Mesendoderm (in vitro differentiated cells): ENCODE results near the gene SMIM23.
A peak's percentile ranks its signal among the peaks of the same experiment; 100 is the strongest.

ENCODE experiments used
- DNase-seq: peaks from one replicate; pipeline ENCODE4 v3.0.0; 2013
- H2AK5ac ChIP-seq: 2 replicates; pipeline ENCODE4 v1.6.1; 2013; ENCODE audit warnings: low read length, inconsistent platforms
- H2BK120ac ChIP-seq: 2 replicates; pipeline ENCODE4 v1.6.1; 2013; ENCODE audit warnings: low read depth, mild to moderate bottlenecking, low read length, moderate library complexity, mixed read lengths
- H2BK15ac ChIP-seq: replicated peaks from 2 replicates; pipeline ENCODE4 v1.6.1; 2013; ENCODE audit warnings: low read depth, mild to moderate bottlenecking, moderate library complexity
- H2BK5ac ChIP-seq: 2 replicates; pipeline ENCODE4 v1.6.1; 2013; ENCODE audit warnings: low read length, inconsistent platforms
- H3K18ac ChIP-seq: 2 replicates; pipeline ENCODE4 v1.6.1; 2013; ENCODE audit warnings: mild to moderate bottlenecking, low read length, mixed read lengths
- H3K23ac ChIP-seq: one replicate; pipeline ENCODE4 v1.6.1; 2013; ENCODE audit warnings: low read length
- H3K27ac ChIP-seq: 2 replicates; pipeline ENCODE4 v1.5.1; 2013; ENCODE audit warnings: low read depth, mild to moderate bottlenecking, inconsistent platforms, low read length, moderate library complexity
- H3K27me3 ChIP-seq: 2 replicates; pipeline ENCODE4 v1.6.1; 2013; ENCODE audit warnings: low read length, control low read depth, mild to moderate bottlenecking, inconsistent platforms; ENCODE audit not compliant: insufficient read depth, poor library complexity
- H3K36me3 ChIP-seq: 2 replicates; pipeline ENCODE4 v1.6.1; 2013; ENCODE audit warnings: low read length, inconsistent platforms; ENCODE audit not compliant: control insufficient read depth, insufficient read depth
- H3K4ac ChIP-seq: one replicate; pipeline ENCODE4 v1.6.1; 2013; ENCODE audit warnings: low read depth, mild to moderate bottlenecking, low read length, moderate library complexity
- H3K4me1 ChIP-seq: 2 replicates; pipeline ENCODE4 v1.6.1; 2013; ENCODE audit warnings: low read depth, low read length, inconsistent platforms; ENCODE audit not compliant: control insufficient read depth
- H3K4me2 ChIP-seq: 2 replicates; pipeline ENCODE4 v1.6.1; 2013; ENCODE audit warnings: low read length
- H3K4me3 ChIP-seq: 2 replicates; pipeline ENCODE4 v1.5.1; 2013; ENCODE audit warnings: mild to moderate bottlenecking, low read length
- H3K56ac ChIP-seq: one replicate; pipeline ENCODE4 v1.6.1; 2013; ENCODE audit warnings: low read length
- H3K79me1 ChIP-seq: 2 replicates; pipeline ENCODE4 v1.6.1; 2013; ENCODE audit warnings: low read length, inconsistent platforms
- H3K79me2 ChIP-seq: 2 replicates; pipeline ENCODE4 v1.6.1; 2013; ENCODE audit warnings: mild to moderate bottlenecking, low read length; ENCODE audit not compliant: control insufficient read depth, insufficient read depth
- H3K9ac ChIP-seq: 2 replicates; pipeline ENCODE4 v1.6.1; 2013; ENCODE audit warnings: low read length, inconsistent platforms
- H4K5ac ChIP-seq: one replicate; pipeline ENCODE4 v1.6.1; 2013; ENCODE audit warnings: low read length
- H4K8ac ChIP-seq: one replicate; pipeline ENCODE4 v1.6.1; 2013; ENCODE audit warnings: low read depth, mild to moderate bottlenecking, control low read depth, low read length, moderate library complexity
- WGBS: extraction: QIAGEN DNeasy Blood & Tissue Kit; methylation state at CpG from one replicate; pipeline ENCODE4 v1.1.7; 2013; ENCODE audit warnings: low lambda C conversion rate, missing lambda C conversion rate; ENCODE audit not compliant: insufficient coverage; ENCODE audit errors: extremely low coverage; 5-methylcytosine and 5-hydroxymethylcytosine counted together

SMIM23 gene

DNA sequence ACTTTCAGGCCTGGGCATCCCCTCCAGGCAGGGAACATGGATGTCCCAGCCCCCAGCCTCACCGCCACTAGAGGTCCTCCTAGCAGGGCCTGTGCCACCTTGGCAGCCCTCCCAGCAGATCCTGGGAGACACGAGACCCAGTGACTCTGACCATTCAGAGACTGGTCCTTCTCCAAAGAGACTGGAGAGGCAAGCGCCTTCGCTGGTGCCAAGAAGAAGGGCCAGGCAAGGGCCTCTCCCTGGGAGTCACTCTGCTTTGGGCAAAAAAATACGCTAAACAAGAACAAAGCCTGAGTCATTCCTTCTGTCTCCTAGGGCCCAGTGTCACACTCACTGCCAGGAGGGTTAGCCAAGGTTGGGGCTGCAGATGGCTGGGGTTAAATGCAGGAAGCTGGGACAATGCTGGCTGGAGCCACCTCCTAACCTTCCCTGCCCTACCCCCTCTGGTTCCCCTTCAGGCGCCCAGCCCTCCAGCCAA lies 35.3 kb upstream of the SMIM23 start:
- WGBS, result no CpG with 5 or more reads among the region's 6 CpGs
- Histone ChIP-seq H3K4me2 (no peak overlapping the region), H3K18ac (no peak overlapping the region), H4K5ac (no peak overlapping the region), H3K27me3 (no peaks in the 10 kb centered on the region), H3K4me3 (no peak overlapping the region), H3K79me1 (no peaks in the 10 kb centered on the region), H3K36me3 (no peaks in the 10 kb centered on the region), H3K56ac (no peak overlapping the region), H3K27ac (no peak overlapping the region), H3K4me1 (no peaks in the 10 kb centered on the region), H3K23ac (no peak overlapping the region), H3K79me2 (no peaks in the 10 kb centered on the region), H2BK5ac (no peak overlapping the region), H2AK5ac (no peak overlapping the region), H2BK120ac (no peak overlapping the region), H2BK15ac (no peak overlapping the region), H3K9ac (no peak overlapping the region), H3K4ac (no peak overlapping the region), H4K8ac (no peak overlapping the region)
- DNase-seq, result peak; percentile 58

DNA sequence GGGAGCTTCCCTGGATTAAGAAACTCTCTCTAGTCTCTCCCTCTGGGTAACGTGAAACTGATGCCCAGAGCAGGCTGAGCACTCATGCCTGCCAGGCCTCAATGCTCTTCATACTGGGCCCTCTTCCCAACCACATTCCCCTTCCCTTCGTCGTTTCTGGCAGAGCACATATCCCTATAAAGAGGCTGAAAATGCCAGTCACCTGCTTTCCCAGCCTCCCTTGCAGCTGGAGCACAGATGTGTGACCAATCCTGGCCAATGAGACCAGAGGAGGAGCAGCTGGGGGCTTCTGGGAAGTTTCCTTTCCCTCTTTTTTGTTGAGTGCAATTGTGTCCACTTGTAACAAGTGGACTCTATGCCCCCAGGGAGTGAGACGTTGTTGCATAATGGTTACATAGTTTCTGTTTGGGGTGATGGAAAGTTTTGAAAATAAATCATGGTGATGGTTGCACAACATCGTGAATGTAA lies 30.2 kb upstream of the SMIM23 start:
- H2BK15ac ChIP-seq, result no peak overlapping the region
- no peak overlapping the region for H4K5ac ChIP-seq
- H3K4me3 ChIP-seq, result no peak overlapping the region
- H3K18ac ChIP-seq, result no peak overlapping the region
- H3K79me2 ChIP-seq, result no peaks in the 10 kb centered on the region
- H3K56ac ChIP-seq, result no peak overlapping the region
- no peak overlapping the region for H3K4me2 ChIP-seq
- no peaks in the 10 kb centered on the region for H3K36me3 ChIP-seq
- H3K4me1 ChIP-seq, result no peaks in the 10 kb centered on the region
- H2BK120ac ChIP-seq, result no peak overlapping the region
- no peak overlapping the region for H3K27ac ChIP-seq
- no CpG with 5 or more reads among the region's 5 CpGs for WGBS
- H3K79me1 ChIP-seq, result no peaks in the 10 kb centered on the region
- H3K27me3 ChIP-seq, result no peaks in the 10 kb centered on the region
- no peak overlapping the region for H3K4ac ChIP-seq
- no peak overlapping the region for H3K9ac ChIP-seq
- no peak overlapping the region for H2AK5ac ChIP-seq
- no peak overlapping the region for H2BK5ac ChIP-seq
- no peak for DNase-seq
- no peak overlapping the region for H3K23ac ChIP-seq
- no peak overlapping the region for H4K8ac ChIP-seq

DNA sequence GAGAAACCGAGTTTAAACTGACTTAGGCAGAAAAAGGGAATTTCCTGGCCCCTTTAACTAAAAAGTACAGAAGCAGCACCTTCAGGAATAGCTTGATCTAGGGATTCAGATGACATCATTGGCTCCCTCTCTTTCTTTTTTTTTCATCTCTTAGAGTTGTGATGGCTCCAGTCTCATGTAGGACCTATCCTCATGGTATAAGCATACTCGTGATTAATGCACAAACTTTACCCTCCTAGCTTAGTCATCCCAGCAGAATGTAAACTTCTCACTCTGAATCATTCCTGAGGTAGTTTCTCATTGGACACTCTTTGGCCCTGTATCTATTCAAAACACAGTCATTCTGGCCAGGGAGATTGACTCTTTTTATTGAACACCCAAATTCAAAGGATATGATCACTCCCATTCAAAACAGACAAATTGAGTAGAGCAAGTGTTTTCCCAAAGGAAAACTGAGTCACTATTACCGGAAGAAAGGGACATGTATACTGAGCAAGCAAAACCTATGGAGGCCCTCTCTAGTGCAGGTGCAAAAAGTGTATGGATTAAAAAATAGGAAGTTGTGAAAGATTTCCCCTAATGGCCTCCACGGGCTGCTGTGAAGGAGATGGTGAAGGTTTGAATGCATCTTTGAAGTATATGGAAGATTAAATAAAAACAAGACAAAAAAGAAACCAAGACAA lies 27.6 kb upstream of the SMIM23 start:
- no peaks in the 10 kb centered on the region for H3K79me1 ChIP-seq
- no peak overlapping the region for H4K8ac ChIP-seq
- H3K56ac ChIP-seq, result no peak overlapping the region
- no peak overlapping the region for H2BK15ac ChIP-seq
- H3K27me3 ChIP-seq, result no peaks in the 10 kb centered on the region
- H3K9ac ChIP-seq, result no peak overlapping the region
- H3K4me1 ChIP-seq, result no peaks in the 10 kb centered on the region
- H2AK5ac ChIP-seq, result no peak overlapping the region
- no peaks in the 10 kb centered on the region for H3K79me2 ChIP-seq
- H3K23ac ChIP-seq, result no peak overlapping the region
- WGBS, result no CpG with 5 or more reads among the region's 4 CpGs
- H2BK120ac ChIP-seq, result no peak overlapping the region
- no peak overlapping the region for H3K4ac ChIP-seq
- no peak overlapping the region for H2BK5ac ChIP-seq
- H3K27ac ChIP-seq, result no peak overlapping the region
- no peak overlapping the region for H3K18ac ChIP-seq
- DNase-seq, result no peak
- H4K5ac ChIP-seq, result no peak overlapping the region
- H3K36me3 ChIP-seq, result no peaks in the 10 kb centered on the region
- H3K4me3 ChIP-seq, result no peak overlapping the region
- no peak overlapping the region for H3K4me2 ChIP-seq

DNA sequence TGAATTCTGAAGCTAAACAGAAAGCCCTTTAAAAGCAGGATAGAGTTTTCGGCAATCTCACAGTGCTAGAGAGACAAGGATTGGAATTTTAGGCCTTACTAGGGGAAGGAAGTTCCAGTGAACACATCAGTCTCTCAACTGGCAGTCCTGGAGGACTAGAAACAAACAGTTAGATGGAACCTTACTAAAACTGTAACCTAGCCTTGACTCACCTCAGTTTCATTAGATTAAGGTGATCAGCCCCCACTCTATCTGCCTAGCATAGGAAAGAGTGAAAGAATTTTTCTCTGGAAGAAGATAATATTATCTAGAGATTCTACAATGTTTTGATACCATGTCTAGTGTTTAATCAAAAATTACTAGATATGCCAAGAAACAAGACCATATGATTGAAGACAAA lies 25.8 kb upstream of the SMIM23 start:
- Histone ChIP-seq H3K36me3 (no peaks in the 10 kb centered on the region), H2BK5ac (no peak overlapping the region), H3K79me1 (no peaks in the 10 kb centered on the region), H3K4me1 (no peaks in the 10 kb centered on the region), H3K18ac (no peak overlapping the region), H3K4ac (no peak overlapping the region), H2BK15ac (no peak overlapping the region), H4K5ac (no peak overlapping the region), H3K27me3 (no peaks in the 10 kb centered on the region), H4K8ac (no peak overlapping the region), H3K23ac (no peak overlapping the region), H3K79me2 (no peaks in the 10 kb centered on the region), H3K56ac (no peak overlapping the region), H3K4me3 (no peak overlapping the region), H2BK120ac (no peak overlapping the region), H3K4me2 (no peak overlapping the region), H2AK5ac (no peak overlapping the region), H3K27ac (no peak overlapping the region), H3K9ac (no peak overlapping the region)
- WGBS, result no CpG with 5 or more reads among the region's 1 CpG
- DNase-seq, result no peak

DNA sequence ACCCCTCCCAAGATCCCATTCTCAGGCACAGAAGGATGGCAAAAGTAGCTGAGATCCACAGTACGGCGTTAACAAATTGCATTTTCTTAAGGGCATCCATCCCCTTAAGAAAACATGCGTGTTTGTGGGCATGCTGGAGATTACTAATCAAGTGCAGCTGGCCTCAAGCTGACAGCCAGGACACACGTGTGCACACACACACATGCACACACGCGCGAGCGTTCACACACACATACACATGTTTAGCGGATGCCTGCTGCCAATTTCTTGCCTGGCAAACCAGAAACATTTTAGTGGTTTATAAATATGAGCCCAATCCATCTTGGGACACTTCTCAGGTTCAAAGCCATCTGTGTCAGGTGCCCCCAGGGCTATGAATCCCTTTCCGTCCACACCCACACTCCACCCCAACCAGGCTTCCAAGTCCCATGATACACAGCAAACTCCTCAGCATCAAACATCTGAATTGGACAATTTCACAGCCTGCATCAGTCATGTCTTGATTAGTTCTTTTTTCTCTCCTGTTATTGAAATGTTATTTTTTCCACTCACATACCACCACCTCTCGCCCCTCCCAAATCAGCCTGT lies 23.5 kb upstream of the SMIM23 start:
- no peak for DNase-seq

More for the DNA sequence above, 23.5 kb upstream of the SMIM23 start:
- H4K5ac ChIP-seq, result no peak overlapping the region
- H3K4ac ChIP-seq, result no peak overlapping the region
- no peak overlapping the region for H3K27ac ChIP-seq
- H4K8ac ChIP-seq, result no peak overlapping the region
- no peak overlapping the region for H3K23ac ChIP-seq
- no peak overlapping the region for H2BK5ac ChIP-seq
- no peak overlapping the region for H3K56ac ChIP-seq
- H3K18ac ChIP-seq, result no peak overlapping the region
- no peaks in the 10 kb centered on the region for H3K36me3 ChIP-seq
- H2BK120ac ChIP-seq, result no peak overlapping the region
- no CpG with 5 or more reads among the region's 11 CpGs for WGBS
- no peak overlapping the region for H2AK5ac ChIP-seq
- no peak overlapping the region for H3K4me3 ChIP-seq
- no peaks in the 10 kb centered on the region for H3K27me3 ChIP-seq
- H3K79me1 ChIP-seq, result no peaks in the 10 kb centered on the region
- no peaks in the 10 kb centered on the region for H3K79me2 ChIP-seq
- no peak overlapping the region for H3K4me2 ChIP-seq
- H3K9ac ChIP-seq, result no peak overlapping the region
- no peak overlapping the region for H2BK15ac ChIP-seq
- no peaks in the 10 kb centered on the region for H3K4me1 ChIP-seq
